Posterior vena cava (tissue), 2 donors: ENCODE data around the gene KLHL29. TPM values are rescaled to one million over a fixed set of nuclear protein-coding genes. Genes with fewer than 3 reads are reported as not detected.
"Not testable (repeated sequence)": the region's sequence is repeated elsewhere in the genome, so short reads cannot be mapped to it uniquely, and the experiment has no call there.

ENCODE experiments used
- DNase-seq: peaks from one replicate; pipeline ENCODE4 v3.0.0-alpha.2; 2020; ENCODE audit warnings: low spot score
- intact Hi-C, 2 donors: fragments of 100-400 bp; cut with DNase I; formaldehyde crosslinking; loops; one replicate each; pipeline versions ENCODE4 v1.14.1 to v1.14.2; 2022 to 2023
- long read RNA-seq, 2 donors: library from polyadenylated mRNA; unstranded; transcript quantifications; one replicate each; pipeline ENCODE4 v2.0.0, GENCODE V29; 2020 to 2021
- total RNA-seq, 2 donors: library from RNA; stranded (reverse); fragmentation: NEBNext Ultra II Directional; extraction: Animal tissue kit (Norgen Biotek cat#: 25700); gene quantifications; one replicate each; pipeline ENCODE4 v1.2.1, GENCODE V29; 2021
- donor health status: DM: yes; HTN: yes; CAD: no.
- donor health status: DM: yes; HTN: yes; CAD: no.

The KLHL29 gene
- total RNA-seq: 10 to 100 TPM in 1 of 2 donors, 1 to 10 TPM in 1; 9.9 to 10.6 TPM
- long read RNA-seq, donor 1, partial matches to known transcripts: 0 of 14 reads
- long read RNA-seq, donor 1, other reads (novel, unspliced or antisense): 14 of 14 reads
- long read RNA-seq, donor 2, partial matches to known transcripts: 3 of 13 reads
- long read RNA-seq, donor 2, other reads (novel, unspliced or antisense): 9 of 13 reads

GRCh38 chr2:23384551-23385343 lies at the start of gene KLHL29:
TSS of gene KLHL29 (plus strand) at chr2:23385179. CDS start at chr2:23562197, 177,018 bp downstream.
- peak; percentile 95 for DNase-seq
- intact Hi-C loops: loop anchor here in 1 of 2 donors (1.0 kb wide), 1 partner anchor 31 kb away; no protein-coding TSS in a partner anchor

GRCh38 chr2:23335550-23335949 lies 49.4 kb upstream of the KLHL29 start:
- intact Hi-C loops: no loop called here
- DNase-seq: no peak

DNA sequence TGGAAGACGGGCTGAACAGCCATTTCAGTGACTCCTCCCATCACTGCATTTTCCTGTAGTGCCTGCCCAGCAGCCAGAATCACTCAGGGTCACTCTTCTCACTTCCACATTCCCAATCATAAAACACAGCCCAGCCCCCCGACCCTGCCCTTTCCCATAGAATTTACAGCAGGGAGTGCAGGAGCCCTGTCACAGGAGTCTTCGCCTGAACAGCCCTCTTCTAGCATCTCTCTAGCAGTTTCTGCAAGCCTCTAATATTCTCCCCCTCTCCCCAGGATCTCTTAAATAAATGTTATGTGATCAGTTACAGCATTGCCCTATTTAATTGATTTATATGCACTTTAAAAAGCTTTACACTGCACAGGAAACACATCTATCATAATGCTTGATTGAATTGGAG lies 42.9 kb upstream of the KLHL29 start:
- intact Hi-C loops: no loop called here
- no peak for DNase-seq

DNA sequence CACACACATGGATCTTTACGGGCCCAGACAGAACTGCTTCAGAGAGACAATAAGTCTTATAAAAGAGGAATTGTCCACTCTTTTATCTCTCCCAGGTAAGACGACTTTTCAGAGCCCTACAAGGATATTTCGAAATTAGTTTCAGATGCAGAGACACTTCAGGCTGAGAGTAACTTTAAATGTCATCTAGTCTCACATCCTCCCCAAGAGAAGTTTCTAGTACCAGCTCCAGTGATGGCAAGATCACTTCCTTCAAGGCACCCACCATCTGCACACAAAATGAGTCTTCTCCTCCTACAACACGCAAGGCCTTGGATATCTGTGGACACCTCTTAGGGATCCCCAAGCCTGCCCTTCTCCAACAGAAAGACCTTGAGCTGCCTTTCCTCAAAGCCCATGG lies 39.0 kb upstream of the KLHL29 start:
- DNase-seq: no peak
- intact Hi-C loops: no loop called here

GRCh38 chr2:23346781-23347180 lies 38.2 kb upstream of the KLHL29 start:
- intact Hi-C loops: no loop called here
- no peak for DNase-seq

GRCh38 chr2:23347471-23348092 lies 37.4 kb upstream of the KLHL29 start:
- intact Hi-C loops: no loop called here
- no peak for DNase-seq

DNA sequence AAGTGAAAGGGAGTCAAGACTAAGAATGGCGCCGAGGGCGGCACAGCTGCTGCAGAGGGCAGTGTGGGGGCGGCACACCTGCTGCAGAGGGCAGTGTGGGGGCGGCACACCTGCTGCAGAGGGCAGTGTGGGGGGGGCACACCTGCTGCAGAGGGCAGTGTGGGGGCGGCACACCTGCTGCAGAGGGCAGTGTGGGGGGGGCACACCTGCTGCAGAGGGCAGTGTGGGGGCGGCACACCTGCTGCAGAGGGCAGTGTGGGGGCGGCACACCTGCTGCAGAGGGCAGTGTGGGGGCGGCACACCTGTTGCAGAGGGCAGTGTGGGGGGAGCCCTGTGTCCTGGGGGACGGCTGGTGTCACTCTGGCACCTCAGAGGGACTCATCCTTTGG lies 36.9 kb upstream of the KLHL29 start:
- intact Hi-C loops, DNase-seq: not testable (repeated sequence)

DNA sequence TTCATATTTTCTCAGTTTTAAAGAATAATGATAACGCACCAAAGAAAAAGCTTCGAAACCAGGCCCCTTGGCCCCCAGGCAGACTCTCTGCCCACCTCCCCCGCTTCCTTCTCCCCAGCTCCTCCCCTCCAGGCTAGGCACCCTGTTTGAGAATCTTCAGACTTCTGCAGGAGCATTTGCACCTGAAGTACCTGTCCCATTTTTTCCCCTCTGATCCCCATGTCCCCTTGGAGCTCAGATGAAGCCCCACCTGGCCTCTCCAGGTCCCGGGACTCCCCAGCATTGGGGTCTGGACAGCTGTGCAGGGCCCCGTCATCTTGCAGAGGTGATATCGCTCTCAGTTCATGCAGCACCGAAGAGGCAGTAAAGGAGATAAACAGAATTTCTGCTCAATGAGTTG lies 35.5 kb upstream of the KLHL29 start:
- no peak for DNase-seq
- intact Hi-C loops: no loop called here

DNA sequence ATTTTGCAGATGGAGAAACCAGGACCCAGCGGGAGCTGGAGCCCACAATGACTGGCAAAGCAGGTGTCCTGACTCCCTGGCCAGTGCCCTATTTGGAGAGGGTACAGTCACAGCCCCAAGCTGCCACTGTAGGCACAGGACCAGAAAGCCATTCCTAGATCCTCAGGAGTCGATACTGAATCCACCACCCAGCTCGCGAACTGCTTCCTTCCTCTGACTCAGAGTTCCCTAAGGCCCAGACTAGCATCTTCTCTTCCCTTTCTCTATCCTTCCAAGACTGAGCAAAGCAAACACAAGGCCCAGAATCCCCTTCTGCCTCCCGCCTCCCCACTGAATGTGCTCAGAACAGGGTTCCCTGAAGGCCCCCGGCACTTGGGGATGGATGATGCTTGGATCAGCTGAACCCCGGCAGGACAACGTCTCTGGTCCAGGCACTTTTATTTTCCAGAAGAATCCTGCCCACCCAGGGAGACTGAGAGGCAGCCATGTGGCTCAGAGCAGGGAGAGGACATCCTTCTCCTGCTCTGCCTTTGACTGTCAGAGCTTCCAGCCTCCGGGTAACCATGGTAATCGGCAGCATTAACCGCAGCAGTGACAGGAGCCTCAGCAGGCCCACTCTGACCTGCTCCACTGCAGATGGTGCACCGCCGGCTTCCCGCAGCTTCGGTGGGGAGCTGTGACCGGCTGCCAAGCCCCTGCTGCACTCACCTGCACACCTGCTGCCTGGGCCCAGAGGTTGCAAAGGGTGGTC lies 34.8 kb upstream of the KLHL29 start:
- no peak for DNase-seq
- intact Hi-C loops: loop anchor here in 1 of 2 donors (5.0 kb wide), 1 partner anchor 993 kb away; no protein-coding TSS in a partner anchor

GRCh38 chr2:23350792-23351355 lies 34.1 kb upstream of the KLHL29 start:
- no peak for DNase-seq
- intact Hi-C loops: loop anchor here in 1 of 2 donors (5.0 kb wide), 1 partner anchor 994 kb away; no protein-coding TSS in a partner anchor

DNA sequence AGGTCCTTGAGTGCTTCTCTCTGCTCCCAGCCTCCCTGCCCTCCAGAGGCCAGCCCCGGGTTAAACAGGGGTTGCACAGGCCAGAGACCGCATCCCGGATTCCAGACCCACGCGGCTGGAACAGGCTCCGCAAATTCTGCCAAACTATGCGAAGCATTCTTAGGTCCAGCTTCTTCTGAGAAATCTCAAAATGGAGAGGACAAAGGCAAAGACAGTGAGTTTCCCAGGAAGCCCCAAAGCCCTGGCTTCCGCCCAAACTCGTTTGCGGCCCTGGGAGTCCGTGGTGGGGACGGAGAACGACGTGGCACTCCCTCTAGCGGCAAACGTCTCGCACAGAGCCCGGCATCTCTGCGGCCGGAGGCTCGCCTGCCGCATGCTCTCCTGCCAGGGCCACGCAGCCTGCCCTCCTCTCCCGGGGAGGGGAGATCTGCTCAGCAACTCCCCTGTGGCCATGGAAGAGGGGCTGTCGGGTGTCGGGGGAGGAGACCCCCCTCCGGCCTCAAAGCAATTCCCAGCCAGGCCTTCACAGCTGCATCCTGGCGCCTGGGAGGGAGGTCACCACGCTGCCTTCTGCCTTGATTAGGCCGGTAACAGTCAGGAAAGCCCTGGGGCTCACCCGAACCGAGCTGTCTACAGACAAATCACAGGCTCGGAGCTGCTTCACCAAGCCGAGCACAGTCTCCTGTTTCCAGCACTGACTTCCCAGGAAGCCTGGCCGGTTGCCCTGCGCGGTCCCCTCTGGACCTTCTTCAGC lies 33.4 kb upstream of the KLHL29 start:
- peak; percentile 96 for DNase-seq
- intact Hi-C loops: loop anchor here in 1 of 2 donors (5.0 kb wide), 1 partner anchor 994 kb away; no protein-coding TSS in a partner anchor

GRCh38 chr2:23354554-23354953 lies 30.4 kb upstream of the KLHL29 start:
- no peak for DNase-seq
- intact Hi-C loops: loop anchor here in 1 of 2 donors (5.0 kb wide), 1 partner anchor 997 kb away; no protein-coding TSS in a partner anchor

DNA sequence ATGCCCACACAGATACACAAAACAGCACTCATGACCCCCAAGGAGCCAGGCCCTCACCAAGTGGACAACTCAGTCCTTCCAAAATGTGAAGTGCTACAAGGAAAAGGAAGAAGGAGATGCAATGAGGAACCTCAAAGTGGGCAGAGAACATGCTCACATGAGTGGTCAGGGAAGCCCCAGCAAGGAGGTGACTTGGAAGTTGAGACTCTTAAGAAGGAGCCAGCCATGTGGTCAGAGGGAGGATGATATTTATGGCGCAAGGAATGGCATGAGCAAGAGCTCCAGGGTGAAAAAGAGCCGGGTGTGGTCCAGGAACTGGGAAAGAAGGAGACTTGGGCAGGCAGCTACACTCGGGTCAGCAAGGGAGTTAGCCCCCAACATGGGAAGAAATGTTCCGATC lies 30.0 kb upstream of the KLHL29 start:
- no peak for DNase-seq
- intact Hi-C loops: no loop called here

GRCh38 chr2:23356711-23357110 lies 28.3 kb upstream of the KLHL29 start:
- no peak for DNase-seq
- intact Hi-C loops: no loop called here

DNA sequence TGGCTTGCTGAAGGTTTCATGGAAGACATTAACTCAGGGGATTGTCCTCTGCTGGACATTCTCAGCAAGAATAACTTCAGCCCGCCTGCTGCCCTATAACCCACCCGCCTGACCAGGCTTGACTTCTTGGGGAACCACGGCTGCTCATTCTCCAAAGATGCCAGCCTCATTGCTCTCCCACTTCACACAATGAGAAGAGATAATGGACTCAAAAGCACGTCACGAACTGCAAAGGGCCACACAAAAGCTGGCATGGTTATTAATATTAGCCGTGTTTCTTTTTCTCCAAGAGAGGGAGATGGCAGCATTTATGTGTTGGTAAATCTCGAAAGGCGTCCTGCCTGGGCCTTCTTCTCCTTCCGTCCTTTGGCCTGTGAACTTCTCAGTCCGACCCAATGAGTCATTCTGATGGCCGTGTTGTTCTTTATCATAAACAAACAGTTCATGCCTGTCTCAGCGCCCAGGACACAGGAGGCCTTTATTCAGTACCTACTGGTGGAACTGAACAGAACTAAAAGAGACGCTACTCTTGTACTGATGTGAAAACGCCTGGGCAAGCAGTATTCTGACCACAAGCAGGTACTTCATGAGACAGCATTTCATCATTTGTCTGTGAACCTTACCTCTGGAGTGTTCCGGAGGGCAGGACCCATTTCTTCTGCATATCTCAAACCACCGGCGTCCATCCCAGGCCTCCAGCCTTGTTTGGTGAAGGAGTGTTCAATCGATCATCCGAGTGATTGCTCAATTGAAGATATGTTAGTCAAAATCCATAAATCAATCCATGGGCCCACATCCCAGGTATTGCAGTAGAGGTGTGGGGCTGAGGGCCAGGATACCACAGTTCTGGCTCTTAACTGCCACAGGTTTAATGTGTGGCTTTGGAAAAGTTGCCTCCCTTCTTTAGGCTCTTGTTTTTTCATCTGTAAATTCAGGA lies 25.1 kb upstream of the KLHL29 start:
- DNase-seq: no peak
- intact Hi-C loops: no loop called here

DNA sequence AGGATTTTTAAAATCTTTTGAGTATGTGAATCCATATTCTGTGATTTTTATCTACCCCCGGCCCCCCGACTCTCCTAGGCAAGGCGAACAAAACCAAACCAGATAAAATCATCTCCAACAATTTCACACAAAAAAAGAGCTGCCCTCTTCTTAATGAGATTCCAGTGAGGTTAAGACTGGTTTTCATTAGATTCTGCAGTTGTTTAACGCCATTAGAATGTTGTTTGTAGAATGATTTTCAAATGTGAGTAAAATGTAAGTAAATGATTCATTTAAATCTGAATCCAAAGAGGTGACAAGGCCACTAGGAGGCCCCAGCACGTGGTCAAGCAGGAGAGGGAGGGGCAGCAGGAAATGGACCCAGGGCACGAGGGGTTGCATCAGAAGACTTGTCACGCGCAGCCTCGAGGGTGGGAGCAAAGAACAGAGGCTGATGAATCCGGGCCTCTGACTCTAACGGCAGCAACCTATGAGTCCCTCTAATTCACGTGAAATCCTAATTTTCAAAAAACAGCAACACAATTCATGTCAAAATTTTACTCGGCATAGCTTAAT lies 24.3 kb upstream of the KLHL29 start:
- DNase-seq: no peak
- intact Hi-C loops: no loop called here

GRCh38 chr2:23361152-23361551 lies 23.8 kb upstream of the KLHL29 start:
- intact Hi-C loops: no loop called here
- no peak for DNase-seq
